Occipital lobe (tissue), 2 donors: ENCODE measurements around the gene DPP10. TPM values are rescaled to one million over a fixed set of nuclear protein-coding genes. Genes with fewer than 3 reads are reported as not detected.

Source experiments
- DNase-seq: peaks from one replicate; lab custom pipeline; 2025; lab: John Stamatoyannopoulos, UW
- total RNA-seq: library from RNA; depleted of rRNA; stranded (reverse); fragments of >200 nt; gene quantifications from one replicate; pipeline ENCODE4 v1.2.3, GENCODE V29; 2014

Gene DPP10
- total RNA-seq, 1 donor from 2014 or later: 76.7 TPM

DNA sequence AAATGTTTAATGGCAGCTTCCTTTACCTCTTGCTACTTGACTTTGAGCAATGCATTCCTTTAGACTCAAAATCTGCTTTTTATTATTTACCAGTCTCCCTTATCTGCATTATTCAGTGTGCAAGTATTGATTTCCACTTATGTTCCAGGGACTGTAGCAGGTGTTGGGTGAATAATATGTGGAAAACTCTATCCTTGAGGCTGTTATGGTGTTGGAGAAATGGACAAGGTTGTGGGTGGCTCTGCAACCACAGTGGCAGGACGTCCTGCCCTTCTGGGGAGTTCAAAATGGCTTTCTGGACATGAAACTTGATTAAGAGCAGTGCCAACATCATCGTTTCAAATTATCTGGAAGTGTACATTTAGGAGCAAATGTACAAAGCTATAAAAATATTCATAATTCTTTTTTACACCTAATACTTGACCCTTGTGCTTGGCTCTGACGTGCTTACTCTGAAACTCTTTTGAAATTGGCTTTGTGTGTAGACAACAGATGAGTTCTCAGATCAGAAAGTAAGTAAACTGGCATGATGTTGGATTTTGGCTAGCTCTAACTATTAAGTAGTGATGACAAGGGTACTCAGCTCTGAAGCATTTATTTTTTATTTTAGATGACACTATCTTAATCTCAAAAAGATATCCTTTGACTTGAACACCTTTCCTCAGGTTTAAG lies 766.2 kb downstream of the DPP10 start:
- DNase-seq: no peak

DNA sequence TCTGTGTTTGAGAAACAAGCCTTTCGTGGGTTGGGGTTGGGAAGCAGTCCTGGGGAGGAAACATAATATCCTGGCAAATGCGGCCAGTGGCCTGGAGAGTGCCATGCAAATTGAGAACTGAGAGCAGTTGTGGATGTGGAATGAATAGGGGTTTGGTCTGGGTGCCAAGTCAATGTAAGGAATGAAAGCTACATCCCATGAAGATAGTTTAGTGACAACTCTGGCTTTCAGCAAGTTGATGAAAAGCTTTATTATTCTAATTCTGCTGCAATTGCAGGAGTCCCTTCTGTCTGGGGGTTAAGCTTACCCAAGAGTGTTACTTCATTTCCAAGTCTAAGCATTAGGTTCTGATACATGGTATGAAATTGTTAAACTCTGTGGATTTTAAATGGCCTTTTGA lies 771.6 kb downstream of the DPP10 start:
- no peak for DNase-seq

DNA sequence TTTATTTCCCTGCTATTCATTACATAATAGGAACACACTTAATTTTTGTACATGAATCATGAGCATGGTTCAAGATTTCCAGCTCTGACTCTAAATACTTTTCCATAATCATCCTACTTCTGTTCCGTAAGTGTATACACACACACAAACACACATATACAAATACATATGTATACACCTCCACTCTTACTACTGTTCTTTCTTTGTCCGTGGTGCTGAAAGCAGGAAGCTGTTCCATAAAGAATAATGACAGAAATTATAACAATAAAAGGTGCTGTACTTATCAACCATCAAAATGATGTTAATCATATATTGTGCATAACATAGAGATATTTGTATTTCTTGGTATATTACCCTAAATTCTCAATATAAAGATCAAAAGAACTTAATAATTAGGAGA lies 776.9 kb downstream of the DPP10 start:
- no peak for DNase-seq

DNA sequence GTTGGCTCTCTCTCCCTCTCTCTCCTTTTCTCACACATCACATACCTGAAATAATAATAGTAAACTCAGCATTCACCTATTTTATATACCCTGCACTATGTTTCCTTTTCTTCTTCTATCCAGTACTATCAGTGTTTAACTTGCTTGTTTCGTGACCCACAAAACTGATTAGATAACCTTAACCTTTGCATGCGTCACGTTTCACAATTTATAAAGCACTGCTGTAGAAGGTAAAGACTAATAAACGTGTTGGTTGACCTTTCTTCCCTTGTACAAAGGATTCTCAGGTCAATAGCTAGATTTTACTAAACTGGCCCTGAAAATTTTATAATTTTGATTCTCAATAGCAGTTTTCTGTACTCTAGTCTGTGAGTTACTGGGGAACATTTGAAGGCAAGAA lies 791.7 kb downstream of the DPP10 start:
- no peak for DNase-seq

DNA sequence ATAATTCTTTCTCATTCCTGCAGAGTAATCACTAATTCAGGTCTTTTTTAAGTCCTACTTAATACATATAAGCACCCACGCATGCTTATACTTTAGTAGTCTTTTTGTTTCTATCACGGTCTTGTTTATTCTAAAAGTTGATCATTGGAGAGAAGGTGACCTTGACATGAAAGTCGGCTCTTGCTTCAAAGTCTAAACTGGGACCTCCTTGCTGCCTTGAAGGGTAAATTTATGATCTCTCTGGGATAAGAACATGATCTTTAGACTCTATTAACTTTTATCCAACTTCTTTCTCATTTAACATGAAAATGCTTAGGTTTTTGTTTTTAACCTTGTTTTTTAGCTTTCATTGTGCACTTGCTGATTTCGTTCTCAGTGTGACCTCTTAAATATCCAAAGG lies 792.3 kb downstream of the DPP10 start:
- no peak for DNase-seq

DNA sequence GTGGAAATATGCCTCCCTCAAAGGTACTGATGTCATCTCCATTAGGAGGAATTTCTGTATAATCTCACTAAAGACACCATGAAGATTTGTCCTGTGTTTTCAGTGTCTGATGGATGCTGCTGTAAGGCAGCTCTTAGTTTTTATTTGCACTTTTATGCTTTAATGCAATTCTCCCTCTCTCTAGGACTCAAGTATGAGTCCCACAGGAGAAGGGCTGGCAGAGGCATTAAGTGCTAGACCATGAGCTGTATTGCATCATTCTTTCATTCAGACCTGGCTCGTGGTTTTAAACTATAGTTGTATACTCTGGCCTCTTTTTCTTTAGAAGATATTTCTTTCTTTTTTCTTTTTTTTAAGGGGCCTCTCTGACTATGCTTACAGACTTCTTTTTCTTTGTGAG lies 805.6 kb downstream of the DPP10 start:
- no peak for DNase-seq

DNA sequence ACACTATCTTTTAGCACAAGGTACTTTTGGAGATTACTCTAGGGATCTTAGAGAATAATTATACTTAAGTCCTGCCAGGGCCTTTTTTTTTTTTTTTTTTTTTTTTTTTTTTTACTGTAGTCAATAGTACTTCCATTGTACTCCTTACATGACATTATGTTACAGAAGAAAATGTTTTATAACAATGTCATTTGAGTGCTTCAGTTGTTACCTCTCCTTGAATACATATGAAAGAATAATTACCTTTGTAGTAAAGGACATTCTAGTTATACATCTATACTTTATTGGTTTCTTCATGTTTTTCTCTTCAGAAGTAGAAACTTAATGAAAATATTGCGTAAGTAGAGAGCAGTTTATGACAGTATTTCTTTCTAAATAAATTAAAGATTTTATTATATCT lies 834.9 kb downstream of the DPP10 start:
- DNase-seq: no peak

DNA sequence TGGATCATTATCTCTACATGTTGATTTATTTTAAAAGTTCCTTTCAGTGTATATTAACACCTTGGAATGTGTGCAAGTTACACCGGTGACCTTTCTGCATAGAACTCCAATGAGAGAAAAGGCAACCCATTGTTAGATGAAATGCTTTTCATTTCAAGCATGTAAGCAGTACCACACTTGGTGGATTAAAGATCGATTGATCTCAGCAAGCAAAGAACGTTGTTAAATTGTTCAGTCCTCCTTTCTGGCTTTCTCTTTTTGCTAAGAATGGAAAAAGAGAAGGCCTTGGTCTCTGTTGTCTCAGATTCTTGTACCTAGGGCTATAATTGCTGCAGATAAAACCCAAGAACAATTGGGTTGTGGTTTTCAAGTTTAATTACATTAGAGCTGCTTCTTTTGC lies 843.0 kb downstream of the DPP10 start:
- DNase-seq: no peak

DNA sequence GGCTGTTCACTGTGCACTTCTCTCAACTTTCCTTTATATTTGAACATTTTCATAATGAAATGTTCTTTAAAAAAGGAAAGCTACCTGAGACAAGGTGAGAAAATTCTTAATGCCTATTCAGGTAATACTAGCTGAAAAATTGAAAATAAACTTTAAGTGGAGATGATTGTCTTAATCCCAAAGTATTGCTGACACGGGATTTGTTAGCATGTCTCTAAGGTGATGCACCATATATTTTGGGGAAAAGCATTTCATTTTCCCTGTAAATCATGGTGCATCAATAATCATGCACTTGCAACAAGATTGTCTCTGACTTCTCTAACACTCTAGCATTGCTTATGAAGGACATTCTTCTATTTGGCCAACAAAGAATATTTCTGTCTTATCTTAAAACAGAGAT lies 848.0 kb downstream of the DPP10 start:
- DNase-seq: no peak

DNA sequence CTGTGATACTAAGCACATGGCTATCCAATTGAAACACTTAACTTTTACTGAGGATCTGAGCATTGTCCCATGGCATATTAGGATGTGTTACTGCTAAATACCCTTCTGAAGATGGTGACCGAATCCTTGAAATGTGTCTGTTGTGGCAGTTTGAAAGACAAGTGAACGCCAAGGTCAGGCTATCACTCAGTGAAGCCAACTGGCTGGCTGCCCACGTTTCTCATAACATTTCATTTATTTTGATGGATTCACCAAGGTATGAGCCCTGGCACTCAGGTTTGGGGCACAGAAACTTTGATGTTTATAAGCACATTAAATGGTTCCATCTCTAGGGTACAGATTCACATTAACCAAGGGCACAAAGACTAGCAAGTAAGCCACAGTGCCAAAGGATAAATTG lies 850.3 kb downstream of the DPP10 start:
- DNase-seq: no peak

DNA sequence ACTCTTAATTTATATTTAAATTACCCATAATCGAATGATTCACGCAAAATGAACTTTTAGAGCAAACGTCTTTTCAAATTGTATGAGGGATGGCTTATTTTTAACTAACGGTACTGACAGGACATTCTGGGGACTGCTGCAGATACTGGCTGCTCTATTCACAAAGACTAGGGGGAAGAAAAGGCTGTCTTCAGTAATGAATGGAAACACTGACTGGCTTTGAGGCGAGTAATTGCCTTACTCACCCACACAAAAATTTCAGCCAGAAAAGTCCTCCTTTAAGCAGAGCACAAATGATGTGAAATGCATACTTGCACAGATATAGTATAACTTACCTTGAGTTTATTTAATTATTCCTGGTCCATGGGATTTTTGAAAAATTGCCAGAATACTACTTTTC lies 852.6 kb downstream of the DPP10 start:
- DNase-seq: no peak

DNA sequence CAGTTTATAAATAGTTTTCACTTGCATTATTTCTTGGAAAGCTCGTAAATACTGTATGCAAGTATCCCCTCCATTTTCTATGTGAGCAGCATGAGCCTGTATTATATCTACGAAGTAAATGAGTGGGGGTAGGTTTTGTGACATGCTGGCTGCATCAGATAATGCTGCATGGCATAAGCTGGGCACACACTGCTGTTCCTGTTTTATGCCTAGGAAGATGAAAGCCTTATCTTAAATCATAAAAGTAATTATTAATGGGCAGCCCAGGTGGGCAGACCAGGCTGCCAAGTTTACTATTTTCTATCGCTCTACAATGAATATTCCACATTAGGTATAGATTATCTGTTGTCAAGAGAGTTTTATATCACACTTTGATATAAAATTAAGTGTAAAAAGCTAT lies 854.6 kb downstream of the DPP10 start:
- no peak for DNase-seq

DNA sequence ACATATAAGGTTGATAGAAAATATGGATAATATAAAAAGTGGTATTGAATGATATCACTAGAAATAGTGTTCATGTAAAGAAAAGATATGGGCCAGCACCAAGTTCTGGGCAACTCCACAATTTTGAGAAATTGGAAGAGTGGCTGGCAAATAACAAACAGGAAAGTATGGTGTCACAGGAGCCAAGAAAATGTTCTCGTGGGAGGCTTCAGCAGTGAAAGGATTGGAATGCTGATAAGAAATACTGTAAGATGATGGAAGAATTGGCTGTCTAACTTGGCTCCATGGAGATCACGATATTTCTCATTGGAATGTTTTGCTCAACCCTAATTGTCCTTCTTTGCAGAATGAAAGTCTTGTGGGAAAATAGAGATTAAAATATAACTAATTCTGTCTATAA lies 856.8 kb downstream of the DPP10 start:
- no peak for DNase-seq

DNA sequence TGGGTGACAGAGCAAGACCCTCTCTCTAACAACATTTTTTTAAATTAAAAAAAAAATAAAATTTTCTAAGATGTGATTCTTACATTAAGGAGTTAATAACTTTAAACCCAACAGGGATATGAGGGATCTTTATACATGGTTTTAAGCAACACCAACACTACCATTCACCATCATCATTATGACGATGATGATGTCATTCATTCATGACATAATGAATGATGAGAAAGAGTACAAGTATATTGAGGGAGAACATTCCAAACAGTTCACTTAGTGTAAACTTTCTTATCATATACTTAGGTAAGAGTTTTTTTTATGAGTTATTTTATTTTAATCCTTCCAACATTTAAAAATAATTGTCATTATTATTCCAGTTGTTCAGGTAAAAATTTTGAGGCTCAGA lies 863.3 kb downstream of the DPP10 start:
- no peak for DNase-seq

DNA sequence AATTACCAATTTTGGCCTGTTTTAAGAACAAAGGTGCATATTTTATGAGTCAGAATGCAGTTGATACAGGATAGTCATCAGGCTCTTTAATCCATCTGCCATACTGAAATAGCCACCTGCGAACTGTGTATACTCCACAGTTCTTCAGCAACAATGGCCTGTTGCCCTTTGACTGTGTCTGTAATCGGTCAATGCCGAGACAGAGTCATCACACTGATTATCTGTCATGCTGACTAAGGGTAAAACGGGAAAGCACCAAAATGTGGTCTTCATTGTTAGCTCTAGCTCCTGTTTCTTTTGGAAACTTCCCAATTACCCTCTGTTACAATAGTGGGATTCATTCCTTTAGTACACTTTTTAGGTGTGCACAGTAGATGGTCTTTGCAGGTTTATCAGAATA lies 871.7 kb downstream of the DPP10 start:
- no peak for DNase-seq

DNA sequence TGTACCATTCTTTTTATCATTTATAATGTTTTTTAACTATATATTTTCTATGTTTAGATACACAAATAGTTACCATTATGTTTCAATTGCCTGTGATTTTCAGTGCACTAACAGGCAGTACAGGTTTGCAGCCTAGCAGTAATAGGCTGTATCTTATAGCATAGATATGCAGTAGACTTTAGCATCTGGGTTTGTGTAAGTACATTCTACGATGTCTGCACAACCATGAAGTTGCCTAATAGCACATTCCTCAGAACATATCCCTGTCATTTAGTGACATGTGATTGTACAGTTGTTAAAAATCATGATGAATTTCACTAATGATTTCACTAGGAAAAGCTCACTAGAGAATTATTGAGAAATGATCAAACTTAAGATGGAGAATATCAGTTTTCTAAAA lies 884.6 kb downstream of the DPP10 start:
- no peak for DNase-seq

DNA sequence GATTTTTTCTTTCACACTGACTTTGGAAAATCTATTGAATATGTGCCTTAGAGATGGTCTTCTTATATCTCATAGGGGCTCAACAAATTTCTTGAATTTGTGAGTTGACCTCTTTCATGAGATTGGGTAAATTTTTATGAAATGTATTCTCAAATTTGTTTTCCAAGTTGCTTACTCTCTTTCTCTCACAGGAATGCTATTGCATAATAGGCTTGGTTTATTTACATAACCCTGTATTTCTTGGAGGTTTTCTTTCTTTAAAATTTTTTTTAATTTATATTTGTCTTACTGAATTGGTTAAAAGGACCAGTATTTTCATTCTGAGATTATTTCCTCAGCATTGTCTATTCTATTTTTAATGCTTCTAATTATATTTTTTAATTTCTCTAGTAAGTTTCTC lies 917.1 kb downstream of the DPP10 start:
- no peak for DNase-seq

DNA sequence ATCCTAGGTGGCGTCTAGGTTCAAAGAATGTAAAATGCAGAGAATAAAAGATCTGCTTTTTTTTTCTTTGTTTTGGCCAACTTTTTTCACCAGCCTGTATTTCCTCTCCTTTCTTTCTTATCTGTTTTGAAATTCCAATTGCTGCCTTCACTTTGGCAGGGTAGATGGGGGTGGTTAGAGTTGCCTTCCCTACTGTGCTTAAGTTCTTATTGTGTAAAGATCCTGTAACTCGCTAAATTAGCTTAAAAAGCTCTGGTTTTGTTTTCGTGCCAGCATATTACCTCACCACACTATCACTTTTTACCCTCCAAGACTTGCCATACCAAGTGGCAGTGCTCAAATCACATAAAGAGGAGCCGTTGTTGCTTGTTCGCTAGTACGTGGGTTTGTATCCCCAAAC lies 921.7 kb downstream of the DPP10 start:
- no peak for DNase-seq

DNA sequence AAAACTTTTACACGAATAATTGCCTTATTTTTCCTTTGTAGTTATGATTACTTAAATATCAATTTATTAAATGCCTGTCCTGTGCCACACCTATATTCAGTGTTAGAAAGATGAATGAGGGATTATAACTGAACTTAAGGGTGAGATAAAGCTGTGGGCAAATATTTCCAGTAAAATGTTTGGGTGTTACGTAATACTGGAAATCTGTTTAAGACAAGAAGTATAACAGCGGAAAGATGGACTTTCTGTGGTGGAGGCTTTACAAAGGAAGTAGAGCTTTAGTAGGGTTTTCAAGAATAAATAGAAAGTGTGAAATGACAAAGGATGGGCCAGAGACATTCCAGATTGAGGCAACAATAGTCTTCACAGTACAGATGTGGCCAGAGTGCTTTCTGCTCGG lies 927.0 kb downstream of the DPP10 start:
- DNase-seq: no peak

DNA sequence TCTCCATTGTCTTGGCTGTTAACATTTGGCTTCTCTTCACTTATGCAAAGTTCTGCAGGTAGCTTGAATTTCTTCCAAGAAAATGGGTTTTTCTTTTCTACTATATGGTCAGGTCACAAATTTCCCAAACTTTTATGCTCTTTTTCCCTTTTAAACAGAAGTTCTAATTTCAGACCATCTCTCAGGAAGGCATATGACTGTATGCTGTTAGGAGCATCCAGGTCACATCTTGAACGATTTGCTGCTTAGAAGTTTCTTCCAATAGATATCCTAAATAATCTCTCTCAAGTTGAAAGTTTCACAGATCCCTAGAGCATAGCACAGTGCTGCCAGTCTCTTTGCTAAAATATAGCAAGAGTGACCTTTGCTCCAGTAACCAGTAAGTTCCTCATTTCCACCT lies 932.5 kb downstream of the DPP10 start:
- no peak for DNase-seq

DNA sequence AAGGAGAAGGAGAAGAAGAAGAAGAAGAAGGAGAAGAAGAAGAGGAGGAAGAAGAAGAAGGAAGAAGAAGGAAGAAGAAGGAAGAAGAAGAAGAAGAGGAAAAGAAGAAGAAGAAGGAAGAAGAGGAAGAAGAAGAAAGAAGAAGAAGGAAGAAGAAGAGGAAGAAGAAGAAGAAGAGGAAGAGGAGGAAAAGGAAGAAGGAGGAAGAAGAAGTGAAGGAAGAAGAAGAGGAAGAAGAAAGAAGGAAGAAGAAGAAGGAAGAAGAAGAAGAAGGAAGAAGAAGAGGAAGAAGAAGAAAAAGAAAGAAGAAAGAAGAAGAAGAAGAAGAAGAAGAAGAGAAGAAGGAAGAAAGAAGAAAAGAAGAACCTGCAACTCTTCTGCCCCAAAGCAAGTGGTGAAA lies 942.0 kb downstream of the DPP10 start:
- no peak for DNase-seq

DNA sequence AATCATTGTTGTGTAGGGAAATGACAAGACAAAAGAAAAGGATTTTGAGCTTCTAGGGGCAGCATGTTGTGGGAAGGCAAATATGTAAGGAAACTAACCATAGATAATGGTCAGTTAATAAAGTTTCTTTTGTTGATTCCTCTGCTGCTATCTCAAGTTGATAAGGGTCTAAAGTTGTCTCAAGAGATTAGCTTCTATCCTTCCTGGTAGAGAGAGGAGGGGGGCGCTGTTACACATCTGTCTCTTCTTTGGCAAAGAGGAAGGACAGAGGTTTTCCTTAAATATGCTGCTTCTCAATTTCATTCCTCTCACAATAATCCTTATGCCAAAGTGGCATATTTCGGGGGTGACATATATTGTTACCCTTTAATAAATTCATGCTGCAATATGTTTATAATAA lies 944.0 kb downstream of the DPP10 start:
- DNase-seq: no peak

DNA sequence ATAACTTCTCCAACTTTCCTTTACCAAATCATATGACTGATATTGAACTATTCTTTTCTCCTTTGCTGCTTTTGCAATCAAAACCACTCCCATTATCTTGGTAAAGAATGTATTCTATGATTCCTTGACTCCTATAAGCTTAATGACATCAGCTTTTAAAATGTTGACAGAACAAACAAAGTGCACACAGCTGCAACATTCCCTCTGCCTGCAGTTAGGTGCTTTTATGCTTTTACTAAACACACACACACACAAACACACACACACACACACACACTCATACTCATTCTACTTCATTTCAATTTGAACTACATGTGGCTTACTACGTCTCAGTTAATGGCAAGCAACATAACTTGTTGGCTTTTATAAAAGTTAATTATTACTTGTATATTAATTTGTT lies 946.6 kb downstream of the DPP10 start:
- no peak for DNase-seq

DNA sequence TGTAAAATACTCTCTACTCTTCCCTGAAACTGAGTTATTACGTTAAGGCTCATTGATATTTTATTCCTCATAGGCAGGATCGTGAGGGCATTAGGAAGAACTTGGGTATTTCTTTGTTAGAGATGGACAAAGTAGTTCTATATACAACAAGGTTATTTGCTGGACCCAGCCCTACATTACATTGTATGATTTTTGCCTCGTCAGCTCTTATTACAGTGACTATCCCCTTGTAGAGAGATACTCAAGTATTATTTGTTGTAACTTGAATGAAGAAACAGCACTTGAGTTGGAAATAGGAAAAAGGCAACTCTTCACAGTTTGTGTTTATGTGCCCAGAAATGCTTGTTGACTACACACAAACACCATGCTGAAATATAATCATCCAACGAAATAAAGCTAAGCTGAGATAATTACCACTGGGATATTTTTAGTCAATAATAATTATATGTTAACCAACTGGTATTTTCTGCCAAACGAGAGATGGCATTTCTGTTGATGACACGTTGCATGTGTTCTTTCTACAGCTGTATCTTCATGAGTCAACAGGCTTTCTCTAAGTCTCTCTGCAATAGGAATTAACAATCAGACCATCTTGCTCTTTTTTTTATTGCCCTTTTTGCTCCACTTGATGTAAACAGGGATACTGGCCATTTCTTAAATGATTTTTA lies 947.6 kb downstream of the DPP10 start:
- DNase-seq: no peak
